ENCODE data around the gene AGL.

DNA sequence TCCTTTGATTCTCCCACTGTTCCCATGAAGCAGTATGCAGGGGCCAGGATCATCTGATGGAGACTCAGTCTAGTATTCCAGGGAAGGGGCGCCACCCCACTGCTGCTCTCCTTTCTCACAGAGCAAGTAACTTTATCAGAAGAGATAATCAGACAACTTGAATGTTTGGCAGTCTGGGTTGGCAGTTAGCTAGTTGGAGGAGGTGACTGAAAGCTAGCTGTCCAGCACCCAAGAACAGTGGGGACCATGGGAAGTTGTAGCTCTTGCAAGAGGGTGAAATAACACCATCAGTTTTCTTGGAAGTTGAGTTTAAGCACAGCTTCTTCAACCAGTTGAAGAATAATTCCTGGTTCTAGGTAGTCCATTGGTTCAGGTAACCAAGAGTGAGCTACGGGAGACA, 22.2 kb upstream of the AGL start:
- TF ChIP-seq, protein P1, sequence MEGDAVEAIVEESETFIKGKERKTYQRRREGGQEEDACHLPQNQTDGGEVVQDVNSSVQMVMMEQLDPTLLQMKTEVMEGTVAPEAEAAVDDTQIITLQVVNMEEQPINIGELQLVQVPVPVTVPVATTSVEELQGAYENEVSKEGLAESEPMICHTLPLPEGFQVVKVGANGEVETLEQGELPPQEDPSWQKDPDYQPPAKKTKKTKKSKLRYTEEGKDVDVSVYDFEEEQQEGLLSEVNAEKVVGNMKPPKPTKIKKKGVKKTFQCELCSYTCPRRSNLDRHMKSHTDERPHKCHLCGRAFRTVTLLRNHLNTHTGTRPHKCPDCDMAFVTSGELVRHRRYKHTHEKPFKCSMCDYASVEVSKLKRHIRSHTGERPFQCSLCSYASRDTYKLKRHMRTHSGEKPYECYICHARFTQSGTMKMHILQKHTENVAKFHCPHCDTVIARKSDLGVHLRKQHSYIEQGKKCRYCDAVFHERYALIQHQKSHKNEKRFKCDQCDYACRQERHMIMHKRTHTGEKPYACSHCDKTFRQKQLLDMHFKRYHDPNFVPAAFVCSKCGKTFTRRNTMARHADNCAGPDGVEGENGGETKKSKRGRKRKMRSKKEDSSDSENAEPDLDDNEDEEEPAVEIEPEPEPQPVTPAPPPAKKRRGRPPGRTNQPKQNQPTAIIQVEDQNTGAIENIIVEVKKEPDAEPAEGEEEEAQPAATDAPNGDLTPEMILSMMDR (IDR thresholded peaks at IDR 0.05) = no peak
- no peak for TF ChIP-seq EZH2 (IDR thresholded peaks at IDR 0.05)

All from neural progenitor cell (in vitro differentiated cells).